Neutrophil (primary cell): ENCODE data around the gene CDC42BPB.

Experiments used
- H3K27ac ChIP-seq: fragments of 200-600 bp; sonication (generic); 2 replicates; pipeline ENCODE4 v1.5.1; 2016; ENCODE audit warnings: mild to moderate bottlenecking, moderate library complexity
- H3K27me3 ChIP-seq: fragments of 200-600 bp; sonication (generic); 2 replicates; pipeline ENCODE4 v1.6.0; 2016; ENCODE audit warnings: mild to moderate bottlenecking
- H3K36me3 ChIP-seq: fragments of 200-600 bp; sonication (generic); 2 replicates; pipeline ENCODE4 v1.5.1; 2017
- H3K4me1 ChIP-seq, 2 experiments: fragments of 200-600 bp in 1 of 2; sonication (generic) in 1 of 2; 1 replicate in 1 of 2; 2 replicates in 1 of 2; pipeline versions ENCODE4 v1.5.1 to v1.6.1; 2013 to 2016; ENCODE audit warnings: low read depth in 1 of 2, low read length in 1 of 2, mild to moderate bottlenecking in 1 of 2, moderate library complexity in 1 of 2; ENCODE audit not compliant: control insufficient read depth in 1 of 2, insufficient read depth in 1 of 2
- H3K4me3 ChIP-seq, 2 experiments: fragments of 200-600 bp in 1 of 2; sonication (generic) in 1 of 2; 1 replicate in 1 of 2; 2 replicates in 1 of 2; pipeline ENCODE4 v1.5.1; 2013 to 2016; ENCODE audit warnings: low read depth in 1 of 2, low read length in 1 of 2, mild to moderate bottlenecking in 1 of 2, moderate library complexity in 1 of 2
- H3K9me3 ChIP-seq: fragments of 200-600 bp; sonication (generic); 2 replicates; pipeline ENCODE4 v1.5.1; 2016
- TF ChIP-seq, protein P1 (sequence below): fragments of 200-600 bp; sonication (generic); IDR thresholded peaks from 2 replicates; pipeline ENCODE4 v1.5.1; 2016; ENCODE audit warnings: antibody characterized with exemption

The CDC42BPB gene

DNA sequence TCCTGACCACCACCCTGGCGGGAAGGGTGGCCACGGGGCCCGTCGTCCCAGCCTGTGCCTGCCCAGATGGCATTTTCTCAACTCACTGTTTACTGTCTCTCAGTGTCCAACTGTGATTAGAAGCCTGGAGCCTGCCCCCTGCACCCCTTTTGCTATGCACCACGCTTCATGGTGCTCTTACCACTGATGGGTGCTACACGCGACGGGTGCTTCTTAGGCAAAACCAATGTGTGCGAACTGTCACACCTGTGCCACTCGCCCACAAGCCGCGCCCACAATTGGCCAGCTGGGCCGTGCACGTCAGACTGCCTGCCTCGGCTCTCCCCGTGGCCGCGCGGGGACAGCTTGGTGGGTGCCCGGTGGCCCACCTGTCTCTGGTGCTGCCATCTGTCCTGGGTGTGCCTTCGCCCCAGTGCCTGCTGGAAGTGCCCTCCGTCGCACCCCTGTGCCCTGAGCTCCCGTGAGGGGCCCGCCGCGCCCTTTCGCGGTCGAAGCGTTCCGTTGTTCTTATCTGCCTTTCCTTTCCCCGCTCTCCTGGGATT, 150.0 kb downstream of the CDC42BPB start:
- no peaks in the 10 kb centered on the region for H3K27me3 ChIP-seq
- no peaks in the 10 kb centered on the region for H3K4me1 ChIP-seq
- no peak overlapping the region for H3K4me3 ChIP-seq
- no peak overlapping the region for H3K27ac ChIP-seq
- H3K36me3 ChIP-seq = peaks cover 94% of the 10 kb centered on the region
- no peaks in the 10 kb centered on the region for H3K9me3 ChIP-seq
- TF ChIP-seq, protein P1, sequence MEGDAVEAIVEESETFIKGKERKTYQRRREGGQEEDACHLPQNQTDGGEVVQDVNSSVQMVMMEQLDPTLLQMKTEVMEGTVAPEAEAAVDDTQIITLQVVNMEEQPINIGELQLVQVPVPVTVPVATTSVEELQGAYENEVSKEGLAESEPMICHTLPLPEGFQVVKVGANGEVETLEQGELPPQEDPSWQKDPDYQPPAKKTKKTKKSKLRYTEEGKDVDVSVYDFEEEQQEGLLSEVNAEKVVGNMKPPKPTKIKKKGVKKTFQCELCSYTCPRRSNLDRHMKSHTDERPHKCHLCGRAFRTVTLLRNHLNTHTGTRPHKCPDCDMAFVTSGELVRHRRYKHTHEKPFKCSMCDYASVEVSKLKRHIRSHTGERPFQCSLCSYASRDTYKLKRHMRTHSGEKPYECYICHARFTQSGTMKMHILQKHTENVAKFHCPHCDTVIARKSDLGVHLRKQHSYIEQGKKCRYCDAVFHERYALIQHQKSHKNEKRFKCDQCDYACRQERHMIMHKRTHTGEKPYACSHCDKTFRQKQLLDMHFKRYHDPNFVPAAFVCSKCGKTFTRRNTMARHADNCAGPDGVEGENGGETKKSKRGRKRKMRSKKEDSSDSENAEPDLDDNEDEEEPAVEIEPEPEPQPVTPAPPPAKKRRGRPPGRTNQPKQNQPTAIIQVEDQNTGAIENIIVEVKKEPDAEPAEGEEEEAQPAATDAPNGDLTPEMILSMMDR = no peak

DNA sequence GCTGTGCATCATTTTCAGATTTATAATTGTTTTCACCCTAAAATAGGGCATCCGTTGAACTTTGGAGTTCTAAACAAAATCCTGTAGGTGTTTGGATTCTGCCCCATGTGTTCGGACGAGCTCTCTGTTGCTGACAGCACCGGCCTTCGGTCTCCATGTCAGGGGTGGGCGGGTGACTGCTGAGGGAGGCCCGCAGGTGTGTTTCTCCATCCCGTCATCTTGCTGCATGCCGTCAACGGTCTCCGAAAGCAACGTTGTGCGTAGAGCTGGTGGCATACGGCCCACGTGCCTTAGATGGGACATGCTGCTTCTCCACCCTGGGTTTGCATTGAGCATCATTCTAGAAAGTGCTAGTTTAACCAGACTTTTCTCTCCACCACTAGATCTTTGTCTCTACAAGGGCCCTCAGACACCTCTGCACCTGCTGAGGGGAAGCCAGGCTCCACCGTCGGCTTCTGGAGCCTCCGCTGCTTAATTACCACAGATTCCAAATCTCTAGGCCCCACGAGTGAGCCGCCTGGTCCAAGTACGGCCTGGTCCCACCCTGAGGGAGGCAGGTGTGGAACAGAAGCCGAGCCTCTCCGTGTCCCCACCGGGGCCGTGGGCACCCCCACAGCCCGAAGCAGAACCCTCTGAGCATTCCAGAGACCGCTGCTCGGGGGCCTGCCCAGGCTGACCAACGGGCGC, 150.6 kb downstream of the CDC42BPB start:
- Histone ChIP-seq H3K9me3 (no peaks in the 10 kb centered on the region), H3K36me3 (peaks cover 88% of the 10 kb centered on the region), H3K27ac (no peak overlapping the region), H3K4me1 (peaks cover under 1 to 1% of the 10 kb centered on the region in 2 experiments), H3K4me3 (no peak overlapping the region), H3K27me3 (no peaks in the 10 kb centered on the region)
- TF ChIP-seq, protein P1 = no peak

DNA sequence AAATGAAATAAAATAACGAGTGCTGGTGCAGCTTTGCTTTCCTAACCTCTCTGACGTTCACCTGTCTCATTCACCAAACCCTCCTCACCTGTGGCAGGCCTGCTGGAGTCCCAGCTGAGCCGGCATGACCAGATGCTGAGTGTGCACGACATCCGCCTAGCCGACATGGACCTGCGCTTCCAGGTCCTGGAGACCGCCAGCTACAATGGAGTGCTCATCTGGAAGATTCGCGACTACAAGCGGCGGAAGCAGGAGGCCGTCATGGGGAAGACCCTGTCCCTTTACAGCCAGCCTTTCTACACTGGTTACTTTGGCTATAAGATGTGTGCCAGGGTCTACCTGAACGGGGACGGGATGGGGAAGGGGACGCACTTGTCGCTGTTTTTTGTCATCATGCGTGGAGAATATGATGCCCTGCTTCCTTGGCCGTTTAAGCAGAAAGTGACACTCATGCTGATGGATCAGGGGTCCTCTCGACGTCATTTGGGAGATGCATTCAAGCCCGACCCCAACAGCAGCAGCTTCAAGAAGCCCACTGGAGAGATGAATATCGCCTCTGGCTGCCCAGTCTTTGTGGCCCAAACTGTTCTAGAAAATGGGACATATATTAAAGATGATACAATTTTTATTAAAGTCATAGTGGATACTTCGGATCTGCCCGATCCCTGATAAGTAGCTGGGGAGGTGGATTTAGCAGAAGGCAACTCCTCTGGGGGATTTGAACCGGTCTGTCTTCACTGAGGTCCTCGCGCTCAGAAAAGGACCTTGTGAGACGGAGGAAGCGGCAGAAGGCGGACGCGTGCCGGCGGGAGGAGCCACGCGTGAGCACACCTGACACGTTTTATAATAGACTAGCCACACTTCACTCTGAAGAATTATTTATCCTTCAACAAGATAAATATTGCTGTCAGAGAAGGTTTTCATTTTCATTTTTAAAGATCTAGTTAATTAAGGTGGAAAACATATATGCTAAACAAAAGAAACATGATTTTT, 151.9 kb downstream of the CDC42BPB start:
- no peaks in the 10 kb centered on the region for H3K27me3 ChIP-seq
- TF ChIP-seq, protein P1 = no peak
- no peak overlapping the region for H3K4me3 ChIP-seq
- no peaks in the 10 kb centered on the region for H3K9me3 ChIP-seq
- H3K36me3 ChIP-seq = peaks cover 79% of the 10 kb centered on the region
- peaks cover 9 to 10% of the 10 kb centered on the region in 2 experiments for H3K4me1 ChIP-seq
- H3K27ac ChIP-seq = no peak overlapping the region

DNA sequence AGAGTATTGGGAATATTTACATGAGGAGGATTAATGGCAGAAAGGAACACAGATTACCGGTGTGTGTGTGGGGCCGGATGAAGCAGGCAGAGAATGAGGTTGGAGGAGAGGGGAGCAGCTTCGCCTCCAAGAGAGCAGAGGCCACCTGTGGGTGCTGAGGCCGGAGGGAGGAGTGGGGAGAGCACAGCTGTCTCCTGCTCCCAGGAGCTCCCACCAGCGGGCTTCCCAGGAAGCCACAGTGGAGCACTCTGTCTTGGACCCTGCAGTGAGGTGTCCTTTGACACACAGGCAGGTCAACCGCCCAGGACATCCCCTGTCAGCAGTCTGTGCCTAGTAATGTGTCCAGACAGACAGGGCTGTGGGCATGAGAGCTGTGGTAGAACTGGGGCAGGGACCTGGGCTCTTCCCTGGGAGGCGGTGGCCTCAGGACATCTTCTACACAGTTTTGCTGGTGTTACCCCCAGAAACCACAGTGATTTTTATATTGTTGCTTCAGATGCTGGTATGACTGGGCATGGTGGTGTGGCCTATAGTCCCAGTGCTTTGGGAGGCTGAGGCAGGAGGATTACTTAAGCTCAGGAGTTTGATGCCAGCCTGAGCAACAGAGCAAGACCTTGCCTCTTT, 153.3 kb downstream of the CDC42BPB start:
- H3K4me1 ChIP-seq = peaks cover 9 to 10% of the 10 kb centered on the region in 2 experiments
- TF ChIP-seq, protein P1 = no peak
- H3K27ac ChIP-seq = no peak overlapping the region
- no peaks in the 10 kb centered on the region for H3K27me3 ChIP-seq
- peaks cover 74% of the 10 kb centered on the region for H3K36me3 ChIP-seq
- no peaks in the 10 kb centered on the region for H3K9me3 ChIP-seq
- H3K4me3 ChIP-seq = no peak overlapping the region

DNA sequence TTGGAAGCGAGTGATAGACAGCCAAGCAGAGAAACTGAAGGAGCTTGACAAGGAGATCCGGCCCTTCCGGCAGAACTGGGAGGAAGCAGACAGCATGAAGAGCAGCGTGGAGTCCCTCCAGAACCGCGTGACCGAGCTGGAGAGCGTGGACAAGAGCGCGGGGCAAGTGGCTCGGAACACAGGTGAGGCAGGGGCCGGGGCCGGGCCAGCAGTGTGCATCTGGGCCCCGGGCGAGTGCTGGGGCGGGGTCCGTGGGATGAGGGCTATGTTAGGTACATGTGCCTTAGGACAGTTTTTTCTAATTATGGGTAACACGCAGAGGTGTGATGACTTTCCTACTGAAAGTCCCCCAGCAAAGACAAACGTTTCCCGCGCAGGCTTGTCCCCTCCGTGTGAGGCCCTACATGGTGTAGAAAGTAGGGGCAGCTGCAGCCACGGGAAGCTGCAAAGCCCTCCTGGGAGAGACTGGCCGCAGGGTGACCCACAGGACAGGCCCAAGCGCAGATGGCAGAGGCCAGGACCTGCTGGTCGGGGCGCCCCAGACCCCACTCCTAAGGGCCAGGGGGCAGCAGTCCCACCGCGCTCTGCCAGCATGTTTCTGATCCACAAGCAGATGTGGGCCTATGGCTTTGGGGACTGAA, 154.0 kb downstream of the CDC42BPB start:
- Histone ChIP-seq H3K36me3 (peaks cover 74% of the 10 kb centered on the region), H3K4me3 (no peak overlapping the region), H3K9me3 (no peaks in the 10 kb centered on the region), H3K4me1 (peaks cover 9 to 10% of the 10 kb centered on the region in 2 experiments), H3K27me3 (no peaks in the 10 kb centered on the region), H3K27ac (no peak overlapping the region)
- TF ChIP-seq, protein P1 = no peak
